Measurements from ENCODE around the gene TIGD6. TPM values are rescaled to one million over a fixed set of nuclear protein-coding genes. Genes with fewer than 3 reads are reported as not detected.

The TIGD6 gene
- total RNA-seq, 1 experiment from 2014 or later: 2.1 TPM

DNA sequence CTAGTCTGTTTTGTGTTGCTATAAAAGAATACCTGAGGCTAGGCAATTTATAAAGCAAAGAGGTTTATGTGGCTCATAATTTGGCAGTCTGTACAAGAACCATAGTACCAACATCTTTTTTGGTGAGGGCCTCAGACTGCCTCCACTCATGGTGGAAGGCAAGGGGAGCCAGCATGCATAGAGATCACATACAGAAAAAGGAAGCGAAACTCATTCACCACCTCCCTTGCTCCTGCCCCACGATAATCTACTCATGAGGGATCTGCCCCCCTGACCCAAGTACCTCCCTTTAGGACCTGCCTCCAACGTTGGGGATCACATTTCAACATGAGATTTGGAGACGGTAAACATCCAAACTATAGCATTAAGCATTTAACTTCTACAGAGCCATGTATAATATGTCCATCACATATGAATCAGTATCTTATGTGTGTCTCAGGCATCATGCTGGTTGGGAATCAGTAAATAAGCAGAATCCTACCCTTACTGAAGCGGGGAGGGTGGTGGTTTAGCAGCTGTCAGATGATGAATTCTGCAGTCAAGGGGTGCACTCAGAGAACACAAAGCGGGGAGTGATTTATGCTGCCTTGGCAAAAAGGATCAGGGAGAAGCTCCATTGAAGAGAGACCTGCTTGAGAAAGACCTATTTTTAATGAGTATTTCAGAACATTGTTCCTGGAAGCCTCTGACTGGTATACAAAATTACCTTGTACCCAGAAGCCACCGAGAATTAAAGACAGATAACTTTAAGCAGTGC lies 34.9 kb upstream of the TIGD6 start:
- no peak for TF ChIP-seq ATF3 (IDR thresholded peaks at IDR 0.05)
- no peak for TF ChIP-seq RAD21 (IDR thresholded peaks at IDR 0.05; ENCODE audit: low read depth)
- no peak for TF ChIP-seq EZH2 (IDR thresholded peaks at IDR 0.05)
- TF ChIP-seq CTCF (IDR thresholded peaks at IDR 0.05 in 2 of 3, conservative IDR thresholded peaks at IDR 0.05 in 1 of 3; ENCODE audit: borderline replicate concordance in 1 of 3, insufficient read depth in 1 of 3, low read depth in 2 of 3, low read length in 2 of 3): no peak
- no peak for TF ChIP-seq SP1 (IDR thresholded peaks at IDR 0.05; ENCODE audit: low read depth)
- no peak for TF ChIP-seq EGR1 (IDR thresholded peaks at IDR 0.05; ENCODE audit: low read depth)
- TF ChIP-seq EZH2phosphoT487 (IDR thresholded peaks at IDR 0.05; ENCODE audit: borderline replicate concordance): no peak
- no peak for TF ChIP-seq TCF7L2 (IDR thresholded peaks at IDR 0.05; ENCODE audit: borderline replicate concordance, extremely low read depth, insufficient read depth, insufficient read length)
- no peak for TF ChIP-seq POLR2AphosphoS5 (IDR thresholded peaks at IDR 0.05; ENCODE audit: low read depth, low read length)
- TF ChIP-seq, protein P1, sequence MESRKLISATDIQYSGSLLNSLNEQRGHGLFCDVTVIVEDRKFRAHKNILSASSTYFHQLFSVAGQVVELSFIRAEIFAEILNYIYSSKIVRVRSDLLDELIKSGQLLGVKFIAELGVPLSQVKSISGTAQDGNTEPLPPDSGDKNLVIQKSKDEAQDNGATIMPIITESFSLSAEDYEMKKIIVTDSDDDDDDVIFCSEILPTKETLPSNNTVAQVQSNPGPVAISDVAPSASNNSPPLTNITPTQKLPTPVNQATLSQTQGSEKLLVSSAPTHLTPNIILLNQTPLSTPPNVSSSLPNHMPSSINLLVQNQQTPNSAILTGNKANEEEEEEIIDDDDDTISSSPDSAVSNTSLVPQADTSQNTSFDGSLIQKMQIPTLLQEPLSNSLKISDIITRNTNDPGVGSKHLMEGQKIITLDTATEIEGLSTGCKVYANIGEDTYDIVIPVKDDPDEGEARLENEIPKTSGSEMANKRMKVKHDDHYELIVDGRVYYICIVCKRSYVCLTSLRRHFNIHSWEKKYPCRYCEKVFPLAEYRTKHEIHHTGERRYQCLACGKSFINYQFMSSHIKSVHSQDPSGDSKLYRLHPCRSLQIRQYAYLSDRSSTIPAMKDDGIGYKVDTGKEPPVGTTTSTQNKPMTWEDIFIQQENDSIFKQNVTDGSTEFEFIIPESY (IDR thresholded peaks at IDR 0.05; ENCODE audit: extremely low read depth, insufficient replicate concordance, low read length): no peak
- TF ChIP-seq REST (IDR thresholded peaks at IDR 0.05; ENCODE audit: low read depth): no peak
- TF ChIP-seq SIN3A (IDR thresholded peaks at IDR 0.05; ENCODE audit: low read depth): no peak
- TF ChIP-seq YY1 (IDR thresholded peaks at IDR 0.05; ENCODE audit: extremely low read depth, insufficient replicate concordance, low read depth, low read length): no peak
- TF ChIP-seq ZFX (IDR thresholded peaks at IDR 0.05): no peak
- TF ChIP-seq POLR2A (IDR thresholded peaks at IDR 0.05; ENCODE audit: borderline replicate concordance, extremely low read depth, insufficient read depth, insufficient read length): no peak
- TF ChIP-seq, protein P2, sequence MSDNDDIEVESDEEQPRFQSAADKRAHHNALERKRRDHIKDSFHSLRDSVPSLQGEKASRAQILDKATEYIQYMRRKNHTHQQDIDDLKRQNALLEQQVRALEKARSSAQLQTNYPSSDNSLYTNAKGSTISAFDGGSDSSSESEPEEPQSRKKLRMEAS (IDR thresholded peaks at IDR 0.05): no peak
- POLR2A ChIA-PET: interaction anchor here (0.7 kb wide), 1 partner anchor 13 kb away, joined by 4 read pairs; no protein-coding TSS in a partner anchor

More for the DNA sequence above, 34.9 kb upstream of the TIGD6 start:
- intact Hi-C loops (cut with micrococcal nuclease): no loop called here
- 0 out of 2 replicates have a peak, but pooled peaks cover 23% of the 10 kb centered on the region for H3K79me2 ChIP-seq (ENCODE audit: insufficient read depth, low read length)
- H3K4me3 ChIP-seq (replicated peaks in 1 of 2; ENCODE audit: low read depth in 1 of 2, low read length in 2 of 2): no peak overlapping the region
- no peak overlapping the region for H2AFZ ChIP-seq (ENCODE audit: low read depth, low read length, poor library complexity, severe bottlenecking)
- peaks cover 66 to 87% of the 10 kb centered on the region in 2 experiments for H3K36me3 ChIP-seq (ENCODE audit: control insufficient read depth in 1 of 2, insufficient read depth in 2 of 2, low read length in 2 of 2)
- no peak for ATAC-seq
- no peaks in the 10 kb centered on the region for H3K27me3 ChIP-seq (ENCODE audit: insufficient read depth, low read length)
- no peaks in the 10 kb centered on the region; the same call in 1 of the 2 replicates for H4K20me1 ChIP-seq (ENCODE audit: insufficient read depth)
- no peak overlapping the region for H3K9ac ChIP-seq (ENCODE audit: low read length)
- no peaks in the 10 kb centered on the region for H3K4me1 ChIP-seq (ENCODE audit: control insufficient read depth in 1 of 2, insufficient read depth in 2 of 2, low read length in 2 of 2)
- DNase-seq (ENCODE audit: low read depth, low spot score): no peak
- no peak overlapping the region for H3K27ac ChIP-seq (ENCODE audit: low read depth, low read length)
- H3K9me3 ChIP-seq (ENCODE audit: control insufficient read depth in 1 of 2, insufficient read depth in 1 of 2, low read depth in 1 of 2, low read length in 2 of 2): no peaks in the 10 kb centered on the region
- H3K4me2 ChIP-seq (ENCODE audit: low read length): no peak overlapping the region
- ChIA-PET RAD21 (ENCODE audit: low non-redundant PET in 1 of 2, low total read pairs in 2 of 2, uncharacterized antibody in 2 of 2, unreplicated experiment in 2 of 2) (no interaction called here), CTCF (no interaction called here)
- H3K9me2 ChIP-seq (ENCODE audit: insufficient read depth): no peaks in the 10 kb centered on the region
- BruUV-seq (replicated peaks): no TSS peak

Measured in HCT116 (cell line).